IMR-90 (cell line): Measurements from ENCODE around the gene ZNF827.

ENCODE experiments used
- BHLHE40 ChIP-seq: fragments of 150-350 bp; IDR thresholded peaks from 2 replicates; pipeline ENCODE4 v1.6.1; 2016; ENCODE audit warnings: mild to moderate bottlenecking, low read depth, low read length
- CEBPB ChIP-seq: IDR thresholded peaks from 2 replicates; pipeline ENCODE4 v1.6.1; 2012; ENCODE audit warnings: low read depth, low read length, improper control_type of control experiment
- CTCF ChIP-seq: conservative IDR thresholded peaks from 2 replicates; pipeline ENCODE4 v1.5.1; 2012; ENCODE audit warnings: mild to moderate bottlenecking, low read depth, low read length, improper control_type of control experiment
- ELK1 ChIP-seq: fragments of 150-350 bp; IDR thresholded peaks from 2 replicates; pipeline ENCODE4 v1.6.1; 2016; ENCODE audit warnings: low read depth, mild to moderate bottlenecking, low read length, moderate library complexity, borderline replicate concordance
- MAFK ChIP-seq: IDR thresholded peaks from 2 replicates; pipeline ENCODE4 v1.6.1; 2012; ENCODE audit warnings: low read depth, low read length, improper control_type of control experiment
- MAZ ChIP-seq: IDR thresholded peaks from 2 replicates; pipeline ENCODE4 v1.6.1; 2012; ENCODE audit warnings: low read depth, mild to moderate bottlenecking, low read length, improper control_type of control experiment, moderate library complexity, borderline replicate concordance
- POLR2A ChIP-seq: IDR thresholded peaks from 2 replicates; pipeline ENCODE4 v1.6.1; 2012; ENCODE audit warnings: mild to moderate bottlenecking, low read depth, low read length
- RAD21 ChIP-seq: IDR thresholded peaks from 2 replicates; pipeline ENCODE4 v1.6.1; 2012; ENCODE audit warnings: low read length, improper control_type of control experiment
- RCOR1 ChIP-seq: IDR thresholded peaks from 2 replicates; pipeline ENCODE4 v1.6.1; 2012; ENCODE audit warnings: mild to moderate bottlenecking, low read length, improper control_type of control experiment; ENCODE audit not compliant: insufficient replicate concordance
- SMC3 ChIP-seq: fragments of 150-350 bp; IDR thresholded peaks from 2 replicates; pipeline ENCODE4 v1.6.1; 2016; ENCODE audit warnings: low read depth, mild to moderate bottlenecking, antibody characterized with exemption, low read length, moderate library complexity
- USF2 ChIP-seq: fragments of 150-350 bp; IDR thresholded peaks from 2 replicates; pipeline ENCODE4 v1.6.1; 2017; ENCODE audit warnings: mild to moderate bottlenecking, antibody characterized with exemption, low read length, low read depth

GRCh38 chr4:145734576-145735346 is 203.9 kb downstream of the ZNF827 start:
- peak; percentile 62 for TF ChIP-seq POLR2A
- no peak for TF ChIP-seq CTCF
- no peak for TF ChIP-seq RCOR1
- peak; percentile 81 for TF ChIP-seq MAFK
- peak; percentile 30; the same call in 1 of the 2 replicates for TF ChIP-seq MAZ
- no peak for TF ChIP-seq USF2
- 0 out of 2 replicates have a peak, but pooled peaks have one; percentile 21 for TF ChIP-seq BHLHE40
- TF ChIP-seq SMC3: no peak
- no peak for TF ChIP-seq ELK1
- peak; percentile 66; the same call in 1 of the 2 replicates for TF ChIP-seq CEBPB
- TF ChIP-seq RAD21: no peak; the same call in 1 of the 2 replicates
